Measurements from ENCODE around the gene NEDD9. TPM values are rescaled to one million over a fixed set of nuclear protein-coding genes. Genes with fewer than 3 reads are reported as not detected.
A peak's percentile ranks its signal among the peaks of the same experiment; 100 is the strongest.

The NEDD9 gene
- total and polyA plus RNA-seq, 2 of the 13 experiments (the other 11 are each of a cell fraction or from before 2014, with no cell fraction given), result 27.1 to 389 TPM

- TF ChIP-seq ZNF234 (CRISPR knock-in tag; conservative IDR thresholded peaks at IDR 0.05) (no peak), KLF11 (CRISPR knock-in tag; IDR thresholded peaks at IDR 0.05) (peak; percentile 27), FOXP1 (IDR thresholded peaks at IDR 0.05) (no peak), FOXP1 (CRISPR knock-in tag; IDR thresholded peaks at IDR 0.05) (peak; percentile 59), NCOA1 (CRISPR knock-in tag; IDR thresholded peaks at IDR 0.05) (no peak), EP300 (IDR thresholded peaks at IDR 0.05; ENCODE audit: low read depth in 2 of 2, low read length in 2 of 2) (peak in 1 of 2 experiments; percentile 74; a peak in 2 of 4 replicates), EP300 (CRISPR knock-in tag; IDR thresholded peaks at IDR 0.05; ENCODE audit: borderline replicate concordance) (peak; percentile 60), ZSCAN25 (CRISPR knock-in tag; IDR thresholded peaks at IDR 0.05) (peak; percentile 44; the same call in 1 of the 2 replicates), IRF1 (CRISPR knock-in tag; IDR thresholded peaks at IDR 0.05; ENCODE audit: low read depth) (peak; percentile 77; the same call in 1 of the 2 replicates), TBL1XR1 (IDR thresholded peaks at IDR 0.05; ENCODE audit: borderline replicate concordance, low read length, partially characterized antibody) (peak; percentile 80), ZNF747 (CRISPR knock-in tag; IDR thresholded peaks at IDR 0.05; ENCODE audit: borderline replicate concordance) (0 out of 2 replicates have a peak, but pooled peaks have one; percentile 12), HDAC1 (CRISPR knock-in tag; IDR thresholded peaks at IDR 0.05) (peak; percentile 74)
- TF ChIP-seq, protein P1, sequence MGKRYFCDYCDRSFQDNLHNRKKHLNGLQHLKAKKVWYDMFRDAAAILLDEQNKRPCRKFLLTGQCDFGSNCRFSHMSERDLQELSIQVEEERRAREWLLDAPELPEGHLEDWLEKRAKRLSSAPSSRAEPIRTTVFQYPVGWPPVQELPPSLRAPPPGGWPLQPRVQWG (CRISPR knock-in tag; IDR thresholded peaks at IDR 0.05; ENCODE audit: borderline replicate concordance, low read depth), result no peak
- TF ChIP-seq, protein P2, sequence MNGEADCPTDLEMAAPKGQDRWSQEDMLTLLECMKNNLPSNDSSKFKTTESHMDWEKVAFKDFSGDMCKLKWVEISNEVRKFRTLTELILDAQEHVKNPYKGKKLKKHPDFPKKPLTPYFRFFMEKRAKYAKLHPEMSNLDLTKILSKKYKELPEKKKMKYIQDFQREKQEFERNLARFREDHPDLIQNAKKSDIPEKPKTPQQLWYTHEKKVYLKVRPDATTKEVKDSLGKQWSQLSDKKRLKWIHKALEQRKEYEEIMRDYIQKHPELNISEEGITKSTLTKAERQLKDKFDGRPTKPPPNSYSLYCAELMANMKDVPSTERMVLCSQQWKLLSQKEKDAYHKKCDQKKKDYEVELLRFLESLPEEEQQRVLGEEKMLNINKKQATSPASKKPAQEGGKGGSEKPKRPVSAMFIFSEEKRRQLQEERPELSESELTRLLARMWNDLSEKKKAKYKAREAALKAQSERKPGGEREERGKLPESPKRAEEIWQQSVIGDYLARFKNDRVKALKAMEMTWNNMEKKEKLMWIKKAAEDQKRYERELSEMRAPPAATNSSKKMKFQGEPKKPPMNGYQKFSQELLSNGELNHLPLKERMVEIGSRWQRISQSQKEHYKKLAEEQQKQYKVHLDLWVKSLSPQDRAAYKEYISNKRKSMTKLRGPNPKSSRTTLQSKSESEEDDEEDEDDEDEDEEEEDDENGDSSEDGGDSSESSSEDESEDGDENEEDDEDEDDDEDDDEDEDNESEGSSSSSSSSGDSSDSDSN (CRISPR knock-in tag; IDR thresholded peaks at IDR 0.05), result peak; percentile 45
- TF ChIP-seq, protein P3, sequence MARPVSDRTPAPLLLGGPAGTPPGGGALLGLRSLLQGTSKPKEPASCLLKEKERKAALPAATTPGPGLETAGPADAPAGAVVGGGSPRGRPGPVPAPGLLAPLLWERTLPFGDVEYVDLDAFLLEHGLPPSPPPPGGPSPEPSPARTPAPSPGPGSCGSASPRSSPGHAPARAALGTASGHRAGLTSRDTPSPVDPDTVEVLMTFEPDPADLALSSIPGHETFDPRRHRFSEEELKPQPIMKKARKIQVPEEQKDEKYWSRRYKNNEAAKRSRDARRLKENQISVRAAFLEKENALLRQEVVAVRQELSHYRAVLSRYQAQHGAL (CRISPR knock-in tag; IDR thresholded peaks at IDR 0.05; ENCODE audit: not compliant biosample characterization), result no peak
These were observed 530 bp upstream of the NEDD9 start (continued) for GRCh38 chr6:11232770-11233626.

All from HepG2 (cell line).